ENCODE results near the gene ZNF608.

- TF ChIP-seq POLR2A (IDR thresholded peaks at IDR 0.05; ENCODE audit: low read depth, low read length): no peak
- TF ChIP-seq POLR2AphosphoS5 (IDR thresholded peaks at IDR 0.05; ENCODE audit: low read depth, low read length): no peak
- no peak for TF ChIP-seq TAF1 (IDR thresholded peaks at IDR 0.05; ENCODE audit: borderline replicate concordance, low read depth, low read length)
Measured at GRCh38 chr5:124733329-124733650, 13.1 kb downstream of the ZNF608 start.
